Kidney (tissue), 22 donors: ENCODE data around the gene GALNT5. TPM values are rescaled to one million over a fixed set of nuclear protein-coding genes. Genes with fewer than 3 reads are reported as not detected.

ENCODE experiments used
- DNase-seq, 5 donors: peaks; one replicate each; pipeline ENCODE4 v3.0.0-alpha.2; 2013 to 2020
- FAIRE-seq: peaks from 2 replicates; lab custom pipeline; 2012; peaks lifted over from hg19 to GRCh38; lab: Jason Lieb, UNC
- H3K27ac ChIP-seq, 2 donors: one replicate each; pipeline ENCODE4 v1.7.0; 2013; ENCODE audit warnings: low read depth in 2 of 2, low read length in 2 of 2, inconsistent platforms in 1 of 2
- H3K27me3 ChIP-seq: one replicate; pipeline ENCODE4 v1.7.1; 2013; ENCODE audit warnings: low read length, inconsistent platforms; ENCODE audit not compliant: control insufficient read depth, insufficient read depth
- H3K36me3 ChIP-seq, 3 donors: one replicate each; pipeline versions ENCODE4 v1.7.0 to v1.7.1; 2013; ENCODE audit warnings: low read length in 3 of 3, control low read depth in 1 of 3, inconsistent platforms in 1 of 3; ENCODE audit not compliant: insufficient read depth in 3 of 3, control insufficient read depth in 2 of 3
- H3K4me1 ChIP-seq, 3 donors: one replicate each; pipeline versions ENCODE4 v1.7.0 to v1.7.1; 2013; ENCODE audit warnings: low read length in 3 of 3, inconsistent platforms in 1 of 3, low read depth in 1 of 3; ENCODE audit not compliant: control insufficient read depth in 2 of 3, insufficient read depth in 2 of 3
- H3K4me3 ChIP-seq, 3 donors: one replicate each; pipeline versions ENCODE4 v1.7.0 to v1.8.1; 2013; ENCODE audit warnings: low read length in 3 of 3, control low read depth in 1 of 3, inconsistent platforms in 1 of 3
- H3K9ac ChIP-seq, 3 donors: one replicate each; pipeline versions ENCODE4 v1.7.0 to v1.7.1; 2013; ENCODE audit warnings: low read length in 3 of 3, control low read depth in 1 of 3, inconsistent platforms in 1 of 3
- H3K9me3 ChIP-seq, 3 donors: one replicate each; pipeline versions ENCODE4 v1.7.0 to v1.7.1; 2013; ENCODE audit warnings: low read length in 3 of 3, control low read depth in 1 of 3, inconsistent platforms in 1 of 3; ENCODE audit not compliant: control insufficient read depth in 2 of 3, insufficient read depth in 1 of 3
- CTCF ChIP-seq: IDR thresholded peaks from 3 replicates; pipeline ENCODE4 v1.5.1; 2012; ENCODE audit warnings: mild to moderate bottlenecking, moderate library complexity, borderline replicate concordance; ENCODE audit not compliant: insufficient read depth; ENCODE audit errors: extremely low read depth
- intact Hi-C: fragments of 100-400 bp; cut with DNase I; formaldehyde crosslinking; loops from one replicate; pipeline ENCODE4 v1.11.1; 2022
- long read RNA-seq, 10 donors: library from polyadenylated mRNA in 1 of 10; unstranded in 1 of 10; transcript quantifications; one replicate each; pipeline ENCODE4 v2.0.0 and lab custom pipeline, GENCODE V29; 2021 to 2026
- polyA plus RNA-seq: library from polyadenylated mRNA; stranded (reverse); fragments of 350-450 nt; fragmentation: Illumina TruSeq; extraction: RNeasy Lipid Tissue Mini Kit (QIAGEN cat#74804); gene quantifications from one replicate; pipeline ENCODE4 v1.2.3, GENCODE V29; 2014; ENCODE audit warnings: low read depth, low replicate concordance; ENCODE audit not compliant: insufficient read depth
- total RNA-seq: library from RNA; stranded (reverse); fragmentation: NEBNext Ultra II Directional; extraction: Animal tissue kit (Norgen Biotek cat#: 25700); gene quantifications from one replicate; pipeline ENCODE4 v1.2.1, GENCODE V29; 2021
- donor health status: control.
- donor health status: control.
- donor health status: control.
- donor health status: control.
- donor health status: control.
- donor health status: DM: yes; HTN: yes; CAD: no.
- donor health status: Normal renal cell carcinoma (clear cell type).

The GALNT5 gene, protein sequence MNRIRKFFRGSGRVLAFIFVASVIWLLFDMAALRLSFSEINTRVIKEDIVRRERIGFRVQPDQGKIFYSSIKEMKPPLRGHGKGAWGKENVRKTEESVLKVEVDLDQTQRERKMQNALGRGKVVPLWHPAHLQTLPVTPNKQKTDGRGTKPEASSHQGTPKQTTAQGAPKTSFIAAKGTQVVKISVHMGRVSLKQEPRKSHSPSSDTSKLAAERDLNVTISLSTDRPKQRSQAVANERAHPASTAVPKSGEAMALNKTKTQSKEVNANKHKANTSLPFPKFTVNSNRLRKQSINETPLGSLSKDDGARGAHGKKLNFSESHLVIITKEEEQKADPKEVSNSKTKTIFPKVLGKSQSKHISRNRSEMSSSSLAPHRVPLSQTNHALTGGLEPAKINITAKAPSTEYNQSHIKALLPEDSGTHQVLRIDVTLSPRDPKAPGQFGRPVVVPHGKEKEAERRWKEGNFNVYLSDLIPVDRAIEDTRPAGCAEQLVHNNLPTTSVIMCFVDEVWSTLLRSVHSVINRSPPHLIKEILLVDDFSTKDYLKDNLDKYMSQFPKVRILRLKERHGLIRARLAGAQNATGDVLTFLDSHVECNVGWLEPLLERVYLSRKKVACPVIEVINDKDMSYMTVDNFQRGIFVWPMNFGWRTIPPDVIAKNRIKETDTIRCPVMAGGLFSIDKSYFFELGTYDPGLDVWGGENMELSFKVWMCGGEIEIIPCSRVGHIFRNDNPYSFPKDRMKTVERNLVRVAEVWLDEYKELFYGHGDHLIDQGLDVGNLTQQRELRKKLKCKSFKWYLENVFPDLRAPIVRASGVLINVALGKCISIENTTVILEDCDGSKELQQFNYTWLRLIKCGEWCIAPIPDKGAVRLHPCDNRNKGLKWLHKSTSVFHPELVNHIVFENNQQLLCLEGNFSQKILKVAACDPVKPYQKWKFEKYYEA
- 0.47 TPM for total RNA-seq
- polyA plus RNA-seq, result 0.06 TPM
- long read RNA-seq, donor 1, result 0 reads
- long read RNA-seq, donor 2, full-length matches to known transcripts, result 1 of 1 reads
- long read RNA-seq, donor 2, partial matches to known transcripts, result 0 of 1 reads
- long read RNA-seq, donor 2, other reads (novel, unspliced or antisense), result 0 of 1 reads
- long read RNA-seq, donor 3, result 0 reads
- long read RNA-seq, donor 4, result 0 reads
- long read RNA-seq, donor 5, result 0 reads
- long read RNA-seq, donor 6, result 0 reads
- long read RNA-seq, donor 7, full-length matches to known transcripts, result 2 of 2 reads
- long read RNA-seq, donor 7, partial matches to known transcripts, result 0 of 2 reads
- long read RNA-seq, donor 7, other reads (novel, unspliced or antisense), result 0 of 2 reads
- long read RNA-seq, donor 8, result 0 reads
- long read RNA-seq, donor 9, result 0 reads
- long read RNA-seq, donor 10, result 0 reads

GRCh38 chr2:157257312-157258252, at the start of gene GALNT5:
Gene GALNT5 (plus strand): TSS chr2:157257705. CDS start chr2:157258083, 378 bp downstream.
- Histone ChIP-seq H3K9me3 (no peaks in the 10 kb centered on the region), H3K27ac (no peak within 1 kb of the TSS), H3K4me3 (peak within 1 kb of the TSS; percentile 38 to 56 (median 44)), H3K4me1 (peaks cover 2 to 7% (median 6%) of the 10 kb centered on the region in 3 donors), H3K27me3 (no peaks in the 10 kb centered on the region), H3K9ac (peak within 1 kb of the TSS in 2 of 3 donors; percentile 19 to 22), H3K36me3 (no peaks in the 10 kb centered on the region)
- intact Hi-C loops, result no loop called here
- DNase-seq (peak in 4 of 5 donors; percentile 47 to 85 (median 66)), FAIRE-seq (no peak)
- TF ChIP-seq CTCF, result no peak

- no peak for TF ChIP-seq CTCF
- Histone ChIP-seq H3K4me3 (no peak overlapping the region), H3K36me3 (no peaks in the 10 kb centered on the region), H3K9ac (no peak overlapping the region), H3K27ac (no peak overlapping the region), H3K27me3 (no peaks in the 10 kb centered on the region), H3K4me1 (no peaks in the 10 kb centered on the region), H3K9me3 (no peaks in the 10 kb centered on the region)
- FAIRE-seq (no peak), DNase-seq (no peak)
- intact Hi-C loops, result no loop called here
Observed at GRCh38 chr2:157216286-157216965, 41.1 kb upstream of the GALNT5 start.
